HCT116 (cell line): Measurements from ENCODE around the gene CAPRIN2. TPM values are rescaled to one million over a fixed set of nuclear protein-coding genes. Genes with fewer than 3 reads are reported as not detected.
A peak's percentile ranks its signal among the peaks of the same experiment; 100 is the strongest.

ENCODE experiments used
- ATAC-seq: fragments of 200-7000 bp; cut with Tn5 transposase; 2 replicates; pipeline ENCODE4 v1.9.1; 2020; ENCODE audit warnings: mild to moderate bottlenecking, moderate library complexity
- BruUV-seq: library from RNA; stranded (reverse); fragments of 400-500 nt; replicated peaks from 2 replicates; lab custom pipeline; 2021; lab: Mats Ljungman, UMichigan
- CTCF ChIA-PET: fragments of 300-600 bp; sonication (Branson Sonifier 250); formaldehyde crosslinking; loops from one replicate; lab custom pipeline; 2021; ENCODE audit warnings: antibody characterized with exemption; lab: Charles Lee
- POLR2A ChIA-PET: fragments of 300-600, 350-600 bp; sonication (Branson Sonifier 250); formaldehyde crosslinking; loops from one replicate; lab custom pipeline; 2021; ENCODE audit warnings: antibody characterized with exemption; lab: Charles Lee
- RAD21 ChIA-PET, 2 experiments: fragments of 300-600 bp; sonication (Branson Sonifier 250); formaldehyde crosslinking; loops; one replicate each; lab custom pipeline; 2023; ENCODE audit warnings: low total read pairs in 2 of 2; ENCODE audit not compliant: uncharacterized antibody in 2 of 2, unreplicated experiment in 2 of 2, low non-redundant PET in 1 of 2; lab: Charles Lee
- DNase-seq: peaks from one replicate; pipeline ENCODE4 v3.0.0-alpha.2; 2010; ENCODE audit warnings: low read depth, low spot score
- H2AFZ ChIP-seq: fragments of 200-600 bp; shearing (Covaris generic), sonication (generic); 2 replicates; pipeline ENCODE4 v1.6.1; 2017; ENCODE audit warnings: low read depth, mixed run types, mixed read lengths, antibody characterized with exemption, low read length; ENCODE audit not compliant: poor library complexity, severe bottlenecking
- H3K27ac ChIP-seq: 2 replicates; pipeline ENCODE4 v1.5.1; 2012; ENCODE audit warnings: low read depth, low read length
- H3K27me3 ChIP-seq: fragments of 200-600 bp; sonication (generic); 2 replicates; pipeline ENCODE4 v1.6.1; 2016; ENCODE audit warnings: mixed run types, low read length, mixed read lengths; ENCODE audit not compliant: insufficient read depth
- H3K36me3 ChIP-seq, 2 experiments: fragments of 200-500 bp in 1 of 2; fragments of 200-600 bp in 1 of 2; sonication (Bioruptor generic) in 1 of 2; sonication (generic) in 1 of 2; 2 replicates each; pipeline versions ENCODE4 v1.5.1 to v1.6.1; 2014 to 2016; ENCODE audit warnings: low read length in 2 of 2, inconsistent platforms in 1 of 2, mixed read lengths in 1 of 2, mixed run types in 1 of 2; ENCODE audit not compliant: insufficient read depth in 2 of 2, control insufficient read depth in 1 of 2
- H3K4me1 ChIP-seq, 2 experiments: fragments of 200-600 bp in 1 of 2; sonication (generic) in 1 of 2; 2 replicates each; pipeline versions ENCODE4 v1.5.1 to v1.6.1; 2012 to 2017; ENCODE audit warnings: low read length in 2 of 2, inconsistent platforms in 1 of 2, mild to moderate bottlenecking in 1 of 2, mixed read lengths in 1 of 2, mixed run types in 1 of 2, moderate library complexity in 1 of 2; ENCODE audit not compliant: insufficient read depth in 2 of 2, control insufficient read depth in 1 of 2
- H3K4me2 ChIP-seq: fragments of 200-600 bp; sonication (generic); 2 replicates; pipeline ENCODE4 v1.6.1; 2017; ENCODE audit warnings: mixed run types, low read length, mixed read lengths
- H3K4me3 ChIP-seq, 2 experiments: fragments of 200-600 bp in 1 of 2; sonication (generic) in 1 of 2; replicated peaks in 1 of 2; 2 replicates each; pipeline ENCODE4 v1.5.1; 2011 to 2016; ENCODE audit warnings: low read length in 2 of 2, control low read depth in 1 of 2, low read depth in 1 of 2, mild to moderate bottlenecking in 1 of 2, mixed read lengths in 1 of 2, mixed run types in 1 of 2
- H3K79me2 ChIP-seq: fragments of 200-600 bp; sonication (generic); 2 replicates; pipeline ENCODE4 v1.6.1; 2017; ENCODE audit warnings: mild to moderate bottlenecking, mixed run types, low read length, moderate library complexity, mixed read lengths; ENCODE audit not compliant: insufficient read depth
- H3K9ac ChIP-seq: fragments of 200-600 bp; sonication (generic); 2 replicates; pipeline ENCODE4 v1.6.1; 2016; ENCODE audit warnings: low read length, mixed read lengths
- H3K9me2 ChIP-seq: fragments of 200-600 bp; sonication (generic), shearing (Covaris generic); 2 replicates; pipeline ENCODE4 v1.6.1; 2017; ENCODE audit warnings: mixed run types, mild to moderate bottlenecking, moderate library complexity; ENCODE audit not compliant: insufficient read depth
- H3K9me3 ChIP-seq, 2 experiments: fragments of 200-500 bp in 1 of 2; fragments of 200-600 bp in 1 of 2; sonication (Bioruptor generic) in 1 of 2; sonication (generic) in 1 of 2; 2 replicates each; pipeline ENCODE4 v1.6.1; 2014 to 2017; ENCODE audit warnings: low read length in 2 of 2, mixed read lengths in 2 of 2, inconsistent platforms in 1 of 2, low read depth in 1 of 2, mild to moderate bottlenecking in 1 of 2, mixed run types in 1 of 2, moderate library complexity in 1 of 2; ENCODE audit not compliant: control insufficient read depth in 1 of 2, insufficient read depth in 1 of 2
- H4K20me1 ChIP-seq: fragments of 200-600 bp; sonication (generic), shearing (Covaris generic); 2 replicates; pipeline ENCODE4 v1.6.1; 2017; ENCODE audit warnings: mixed run types, mild to moderate bottlenecking, moderate library complexity; ENCODE audit not compliant: insufficient read depth
- ATF3 ChIP-seq: IDR thresholded peaks from 2 replicates; pipeline ENCODE4 v1.6.1; 2012
- CBX3 ChIP-seq: IDR thresholded peaks from 2 replicates; pipeline ENCODE4 v1.6.1; 2012; ENCODE audit warnings: low read depth
- ELF1 ChIP-seq: IDR thresholded peaks from 2 replicates; pipeline ENCODE4 v1.6.1; 2012; ENCODE audit warnings: low read depth, borderline replicate concordance
- EZH2 ChIP-seq: fragments of 200-600 bp; sonication (generic); IDR thresholded peaks from 2 replicates; pipeline ENCODE4 v1.6.1; 2017; ENCODE audit warnings: antibody characterized with exemption, mixed run types
- REST ChIP-seq: IDR thresholded peaks from 2 replicates; pipeline ENCODE4 v1.6.1; 2012; ENCODE audit warnings: low read depth
- SIN3A ChIP-seq: IDR thresholded peaks from 2 replicates; pipeline ENCODE4 v1.6.1; 2012; ENCODE audit warnings: low read depth
- intact Hi-C: fragments of 100-400 bp; cut with micrococcal nuclease; formaldehyde crosslinking; loops from 2 replicates; pipeline ENCODE4 v1.10.0; 2022
- total RNA-seq: library from RNA; stranded (reverse); gene quantifications from one replicate; pipeline ENCODE4 v1.2.1, GENCODE V29; 2021; ENCODE audit not compliant: unreplicated experiment

Gene CAPRIN2
- total RNA-seq, 1 experiment from 2014 or later = 30.8 TPM

GRCh38 chr12:30792085-30792484, 37.3 kb upstream of the CAPRIN2 start:
- ChIA-PET RAD21 (no interaction called here), CTCF (no interaction called here), POLR2A (interaction anchor here (0.5 to 1.7 kb wide), 2 partner anchors 37 to 96 kb away, joined by 5 to 7 read pairs; partner anchors contain the start of genes CAPRIN2 and IPO8)
- H2AFZ ChIP-seq = peak overlapping the region; percentile 27
- no peaks in the 10 kb centered on the region for H3K9me2 ChIP-seq
- no TSS peak for BruUV-seq
- DNase-seq (no peak), ATAC-seq (no peak)
- TF ChIP-seq SIN3A = no peak
- no peak for TF ChIP-seq ELF1
- no peak for TF ChIP-seq EZH2
- no peak for TF ChIP-seq ATF3
- TF ChIP-seq CBX3 = no peak
- TF ChIP-seq REST = no peak
- TF ChIP-seq, all 23 proteins: peak for 0
- H3K4me1 ChIP-seq = peaks cover 30 to 54% of the 10 kb centered on the region in 2 experiments
- intact Hi-C loops = no loop called here
- H3K27ac ChIP-seq = peak overlapping the region; percentile 45; the same call in 1 of the 2 replicates
- H3K36me3 ChIP-seq = no peaks in the 10 kb centered on the region
- peak overlapping the region; percentile 8; the same call in 1 of the 2 replicates for H3K9ac ChIP-seq
- no peaks in the 10 kb centered on the region for H3K9me3 ChIP-seq
- peak overlapping the region in 1 of 2 experiments; percentile 18; a peak in 1 of 4 replicates for H3K4me3 ChIP-seq
- H3K79me2 ChIP-seq = peaks cover 4% of the 10 kb centered on the region; the same call in 1 of the 2 replicates
- H3K27me3 ChIP-seq = no peaks in the 10 kb centered on the region
- H3K4me2 ChIP-seq = peak overlapping the region; percentile 64
- no peaks in the 10 kb centered on the region for H4K20me1 ChIP-seq
